Spleen (tissue), 11 donors: Measurements from ENCODE around the gene GABRG3. TPM values are rescaled to one million over a fixed set of nuclear protein-coding genes. Genes with fewer than 3 reads are reported as not detected.

Source experiments
- DNase-seq: peaks from one replicate; pipeline ENCODE4 v3.0.0-alpha.2; 2020
- H3K27ac ChIP-seq, 8 donors: fragments of 200-600 bp; sonication (generic) in 7 of 8; 1 replicate in 4 of 8; 2 replicates in 4 of 8; pipeline versions ENCODE4 v1.5.0 to v1.8.0; 2016 to 2021; ENCODE audit warnings: inconsistent platforms in 4 of 8, mild to moderate bottlenecking in 4 of 8, moderate library complexity in 1 of 8
- H3K27me3 ChIP-seq, 7 donors: fragments of 200-600 bp; sonication (generic) in 6 of 7; replicated peaks in 1 of 7; 1 replicate in 4 of 7; 2 replicates in 3 of 7; pipeline versions ENCODE4 v1.5.0 to v1.8.0; 2016 to 2021; ENCODE audit warnings: inconsistent platforms in 3 of 7, mild to moderate bottlenecking in 1 of 7
- H3K36me3 ChIP-seq, 6 donors: fragments of 200-600 bp; sonication (generic) in 5 of 6; 1 replicate in 4 of 6; 2 replicates in 2 of 6; pipeline versions ENCODE4 v1.5.0 to v1.8.0; 2016 to 2021; ENCODE audit warnings: inconsistent platforms in 2 of 6
- H3K4me1 ChIP-seq, 6 donors: fragments of 200-600 bp; sonication (generic) in 5 of 6; 1 replicate in 3 of 6; 2 replicates in 3 of 6; pipeline versions ENCODE4 v1.5.0 to v1.8.0; 2016 to 2021; ENCODE audit warnings: inconsistent platforms in 3 of 6
- H3K4me3 ChIP-seq, 8 donors: fragments of 200-600 bp; sonication (generic) in 7 of 8; 1 replicate in 4 of 8; 2 replicates in 4 of 8; pipeline versions ENCODE4 v1.5.0 to v1.8.0; 2016 to 2021; ENCODE audit warnings: inconsistent platforms in 4 of 8, mild to moderate bottlenecking in 4 of 8, moderate library complexity in 2 of 8
- H3K9me3 ChIP-seq, 8 donors: fragments of 200-600 bp; sonication (generic) in 7 of 8; 1 replicate in 4 of 8; 2 replicates in 4 of 8; pipeline versions ENCODE4 v1.5.0 to v1.8.0; 2016 to 2021; ENCODE audit warnings: inconsistent platforms in 4 of 8
- CTCF ChIP-seq, 11 experiments: fragments of 200-600 bp in 7 of 11; fragments of 450-650 bp in 4 of 11; sonication (generic) in 4 of 11; IDR thresholded peaks in 8 of 11; conservative IDR thresholded peaks in 3 of 11; 1 replicate in 7 of 11; 2 replicates in 4 of 11; pipeline versions ENCODE4 v1.4.0 to v1.8.0; 2016 to 2021; ENCODE audit warnings: antibody characterized with exemption in 11 of 11, inconsistent platforms in 4 of 11, mild to moderate bottlenecking in 1 of 11
- POLR2A ChIP-seq, 3 donors: fragments of 450-650 bp; IDR thresholded peaks; one replicate each; pipeline ENCODE4 v1.5.1; 2017; ENCODE audit warnings: antibody characterized with exemption in 3 of 3, mild to moderate bottlenecking in 1 of 3
- POLR2AphosphoS5 ChIP-seq, 3 donors: sonication (generic); formaldehyde crosslinking; IDR thresholded peaks; one replicate each; pipeline ENCODE4 v1.5.1; 2017; ENCODE audit warnings: antibody characterized with exemption in 3 of 3
- WGBS, 5 donors: extraction: QIAGEN DNeasy Blood & Tissue Kit in 3 of 5; methylation state at CpG; one replicate each; pipeline versions ENCODE4 v1.1.5 to v1.1.7; 2013 to 2018; 5-methylcytosine and 5-hydroxymethylcytosine counted together
- intact Hi-C: fragments of 100-400 bp; cut with DNase I; formaldehyde crosslinking; loops from one replicate; pipeline ENCODE4 v1.15.0; 2023; ENCODE audit warnings: low total_unique reads
- polyA plus RNA-seq, 3 donors: library from polyadenylated mRNA; stranded (reverse); fragments of 200-250 nt; gene quantifications; one replicate each; pipeline ENCODE4 v1.2.1, GENCODE V29; 2013
- total RNA-seq, 7 donors: library from RNA; depleted of rRNA in 3 of 7; stranded (reverse); fragments of >200 nt in 3 of 7; fragmentation: NEBNext Ultra II Directional in 4 of 7; extraction: Animal tissue kit (Norgen Biotek cat#: 25700) in 4 of 7; gene quantifications; one replicate each; pipeline versions ENCODE4 v1.1.0 to v1.2.1, GENCODE V29; 2016 to 2021
- donor health status: healthy with polysubstance abuse.
- donor health status: DM: no; HTN: no; CAD: no; lungs with moderate emphysema.
- donor health status: DM: no; HTN: no; CAD: no.
- donor health status: Bipolar disorder and iron deficiency.
- donor health status: healthy.
- donor health status: DM: no; HTN: no; CAD: no.
- donor health status: DM: yes; HTN: yes; CAD: no.

The GABRG3 gene
- total and polyA plus RNA-seq, 10 donors: 0.14 to 19.6 (median 1.6) TPM

GRCh38 chr15:27017168-27017809, 46.3 kb downstream of the GABRG3 start:
- H3K4me3 ChIP-seq: no peak overlapping the region
- no peak for DNase-seq
- H3K4me1 ChIP-seq: no peaks in the 10 kb centered on the region
- 32 to 53% (median 40%) methylated on average over 9 to 10 of the region's 10 CpGs for WGBS, 5 donors
- no peaks in the 10 kb centered on the region for H3K27me3 ChIP-seq
- intact Hi-C loops: loop anchor here (5.0 kb wide), 1 partner anchor 130 kb away; no protein-coding TSS in a partner anchor
- H3K36me3 ChIP-seq: no peaks in the 10 kb centered on the region
- TF ChIP-seq POLR2AphosphoS5 (IDR thresholded peaks at IDR 0.05) (no peak), CTCF (IDR thresholded peaks at IDR 0.05 in 8 of 11, conservative IDR thresholded peaks at IDR 0.05 in 3 of 11) (peak; percentile 25 to 91 (median 72))
- H3K27ac ChIP-seq: no peak overlapping the region
- H3K9me3 ChIP-seq: peaks cover 0 to 12% (median 0%) of the 10 kb centered on the region in 8 donors

- TF ChIP-seq POLR2A (IDR thresholded peaks at IDR 0.05) (no peak), POLR2AphosphoS5 (IDR thresholded peaks at IDR 0.05) (no peak), CTCF (IDR thresholded peaks at IDR 0.05 in 8 of 11, conservative IDR thresholded peaks at IDR 0.05 in 3 of 11) (no peak)
- Histone ChIP-seq H3K36me3 (no peaks in the 10 kb centered on the region), H3K4me3 (no peak overlapping the region), H3K27ac (no peak overlapping the region), H3K4me1 (no peaks in the 10 kb centered on the region), H3K27me3 (no peaks in the 10 kb centered on the region), H3K9me3 (peaks cover 0 to 12% (median 0%) of the 10 kb centered on the region in 8 donors)
- DNase-seq: no peak
- WGBS, 5 donors: 76 to 82% (median 79%) methylated on average over 6 of the region's 6 CpGs
- intact Hi-C loops: loop anchor here (5.0 kb wide), 1 partner anchor 132 kb away; no protein-coding TSS in a partner anchor
Observed at GRCh38 chr15:27019687-27020086, 48.7 kb downstream of the GABRG3 start.

- no peak for TF ChIP-seq CTCF (IDR thresholded peaks at IDR 0.05 in 8 of 11, conservative IDR thresholded peaks at IDR 0.05 in 3 of 11)
- no peak for TF ChIP-seq POLR2A (IDR thresholded peaks at IDR 0.05)
- no peak for TF ChIP-seq POLR2AphosphoS5 (IDR thresholded peaks at IDR 0.05)
- no peak for DNase-seq
- intact Hi-C loops: no loop called here
- Histone ChIP-seq H3K4me3 (no peak overlapping the region), H3K27me3 (no peaks in the 10 kb centered on the region), H3K4me1 (peaks cover 0 to 7% (median 0%) of the 10 kb centered on the region in 6 donors), H3K27ac (peak overlapping the region in 1 of 8 donors; percentile 11), H3K36me3 (no peaks in the 10 kb centered on the region), H3K9me3 (no peaks in the 10 kb centered on the region)
- WGBS, 5 donors: 37 to 53% (median 44%) methylated on average over 9 of the region's 9 CpGs
Observed at GRCh38 chr15:27025481-27025966, 54.5 kb downstream of the GABRG3 start.

GRCh38 chr15:27027229-27027628, 56.2 kb downstream of the GABRG3 start:
- 53 to 64% (median 59%) methylated on average over 6 of the region's 6 CpGs for WGBS, 5 donors
- Histone ChIP-seq H3K36me3 (no peaks in the 10 kb centered on the region), H3K27ac (no peak overlapping the region), H3K4me1 (peaks cover 0 to 7% (median 0%) of the 10 kb centered on the region in 6 donors), H3K4me3 (no peak overlapping the region), H3K27me3 (no peaks in the 10 kb centered on the region), H3K9me3 (peaks cover 0 to 5% (median 0%) of the 10 kb centered on the region in 8 donors)
- no peak for DNase-seq
- TF ChIP-seq CTCF (IDR thresholded peaks at IDR 0.05 in 8 of 11, conservative IDR thresholded peaks at IDR 0.05 in 3 of 11): no peak
- no peak for TF ChIP-seq POLR2AphosphoS5 (IDR thresholded peaks at IDR 0.05)
- no peak for TF ChIP-seq POLR2A (IDR thresholded peaks at IDR 0.05)
- intact Hi-C loops: no loop called here
